NK-92 (cell line): ENCODE results near the gene PIP5K1B.
"Not testable (repeated sequence)": the region's sequence is repeated elsewhere in the genome, so short reads cannot be mapped to it uniquely, and the experiment has no call there.

Source experiments
- DNase-seq: peaks from one replicate; lab custom pipeline; 2025; ENCODE audit not compliant: unreplicated experiment; lab: John Stamatoyannopoulos, UW

Gene PIP5K1B

GRCh38 chr9:68979538-68980314 is 274.7 kb downstream of the PIP5K1B start:
- no peak for DNase-seq

- DNase-seq, result no peak
Measured at GRCh38 chr9:68980341-68980914, 275.4 kb downstream of the PIP5K1B start.

GRCh38 chr9:68981789-68982188 is 276.7 kb downstream of the PIP5K1B start:
- DNase-seq, result no peak

- no peak for DNase-seq
Measured at GRCh38 chr9:68983008-68983411, 278.0 kb downstream of the PIP5K1B start.

- no peak for DNase-seq
Measured at GRCh38 chr9:68983522-68984424, 278.7 kb downstream of the PIP5K1B start.

- not testable (repeated sequence) for DNase-seq
Measured at GRCh38 chr9:68986949-68987348, 281.9 kb downstream of the PIP5K1B start.

- no peak for DNase-seq
Measured at GRCh38 chr9:68991457-68991856, 286.4 kb downstream of the PIP5K1B start.

- DNase-seq, result no peak
Measured at GRCh38 chr9:68995776-68996175, 290.7 kb downstream of the PIP5K1B start.

GRCh38 chr9:68996462-68996861 is 291.4 kb downstream of the PIP5K1B start:
- no peak for DNase-seq

- no peak for DNase-seq
Measured at GRCh38 chr9:68997666-68998065, 292.6 kb downstream of the PIP5K1B start.

- no peak for DNase-seq
Measured at GRCh38 chr9:68998385-68998784, 293.3 kb downstream of the PIP5K1B start.

- no peak for DNase-seq
Measured at GRCh38 chr9:68998812-68999211, 293.8 kb downstream of the PIP5K1B start.

GRCh38 chr9:68999393-69000105 is 294.5 kb downstream of the PIP5K1B start:
- no peak for DNase-seq

GRCh38 chr9:69001921-69002320 is 296.9 kb downstream of the PIP5K1B start:
- no peak for DNase-seq

GRCh38 chr9:69003051-69003450 is 298.0 kb downstream of the PIP5K1B start:
- no peak for DNase-seq

GRCh38 chr9:69004836-69005235 is 299.8 kb downstream of the PIP5K1B start:
- no peak for DNase-seq

GRCh38 chr9:69009708-69010107 is 304.7 kb downstream of the PIP5K1B start:
- DNase-seq, result no peak

- DNase-seq, result no peak
Measured at GRCh38 chr9:69012696-69013381, 307.8 kb downstream of the PIP5K1B start.

GRCh38 chr9:69013382-69013727 is 308.3 kb downstream of the PIP5K1B start:
- no peak for DNase-seq

GRCh38 chr9:69014013-69014412 is 309.0 kb downstream of the PIP5K1B start, which contains the start of gene PRKACG:
Gene PRKACG (minus strand): TSS chr9:69014113. CDS start chr9:69014092, 21 bp downstream.
- DNase-seq, result no peak
